Fibroblast of skin of right biceps (primary cell): ENCODE results near the gene ZNF578.
"Not testable (repeated sequence)": the region's sequence is repeated elsewhere in the genome, so short reads cannot be mapped to it uniquely, and the experiment has no call there.

Experiments used
- DNase-seq: peaks from one replicate; pipeline ENCODE4 v3.0.0-alpha.2; 2013

ZNF578 gene

DNA sequence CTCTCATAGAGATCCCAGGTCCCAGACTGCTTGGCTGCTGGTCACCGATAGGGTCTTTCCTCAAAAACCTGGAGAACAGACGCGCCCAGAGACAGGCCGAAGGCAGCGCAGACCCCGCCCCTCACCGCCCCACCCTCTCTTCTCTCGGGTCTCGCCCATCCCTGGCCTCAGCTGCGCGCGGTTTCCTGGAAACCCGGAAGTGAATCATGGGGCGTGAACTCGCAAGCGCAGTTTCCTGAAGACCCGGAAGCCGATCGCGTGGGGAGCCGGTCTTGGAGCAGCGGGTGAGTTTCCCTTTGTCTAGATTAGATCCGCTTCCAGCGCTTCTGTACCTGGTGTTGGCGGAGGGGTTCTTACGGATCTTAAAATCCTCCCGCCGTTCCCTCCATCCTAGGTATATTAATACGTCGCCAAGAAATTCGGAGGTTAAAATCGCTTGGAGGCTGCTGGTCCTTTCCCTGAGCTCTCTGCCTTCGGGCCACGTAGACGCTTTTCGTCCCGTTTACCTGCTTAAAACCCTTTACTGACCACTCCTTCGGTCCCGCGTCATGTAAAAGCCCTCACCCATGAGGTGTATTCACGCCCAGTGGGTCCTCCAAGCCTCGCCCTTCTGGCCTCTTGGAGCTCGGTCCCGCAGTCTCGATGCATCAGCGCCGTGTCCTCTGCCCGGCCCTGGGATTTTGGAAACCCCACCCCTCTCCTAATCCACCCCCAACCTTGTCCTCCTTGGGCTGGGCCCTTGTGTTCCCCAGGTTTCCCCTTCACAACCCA, at the start of gene ZNF578:
TSS of gene ZNF578 (plus strand) at position 230 of the 771 bp plus-strand sequence. CDS start 48,293 bp downstream, outside the sequence.
- peak; percentile 91 for DNase-seq

DNA sequence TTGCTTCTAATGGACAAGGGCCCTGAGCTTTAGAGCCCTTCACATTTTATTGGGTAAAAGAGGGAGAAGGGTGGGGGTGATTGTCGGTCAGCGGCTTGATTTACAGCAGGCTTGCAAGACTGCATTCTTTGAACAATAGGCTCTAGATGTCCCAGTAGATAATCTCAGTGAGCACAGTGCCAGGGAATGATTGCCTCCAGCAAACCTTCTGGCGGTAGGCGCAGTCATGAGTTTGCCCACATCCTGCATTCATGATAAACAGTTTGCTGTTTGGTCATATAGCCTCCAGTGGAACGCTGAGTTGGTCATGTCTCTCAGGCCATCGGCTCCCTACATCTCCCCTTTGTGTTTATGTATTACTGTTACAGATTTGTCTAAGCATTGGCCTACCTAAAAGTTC, 43.1 kb upstream of the ZNF578 start:
- DNase-seq: no peak

DNA sequence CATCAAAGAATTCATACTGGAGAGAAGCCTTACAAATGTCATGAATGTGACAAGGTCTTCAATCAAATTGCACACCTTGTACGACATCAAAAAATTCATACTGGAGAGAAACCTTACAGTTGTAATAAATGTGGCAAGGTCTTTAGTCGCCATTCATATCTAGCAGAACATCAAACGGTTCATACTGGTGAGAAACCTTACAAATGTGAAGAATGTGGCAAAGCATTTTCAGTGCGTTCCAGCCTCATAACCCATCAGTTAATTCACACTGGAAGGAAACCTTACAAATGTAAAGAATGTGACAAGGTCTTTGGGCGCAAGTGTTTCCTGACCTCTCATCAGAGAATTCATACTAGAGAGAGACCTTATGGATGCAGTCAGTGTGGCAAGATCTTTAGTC, 37.6 kb upstream of the ZNF578 start:
- DNase-seq: no peak

DNA sequence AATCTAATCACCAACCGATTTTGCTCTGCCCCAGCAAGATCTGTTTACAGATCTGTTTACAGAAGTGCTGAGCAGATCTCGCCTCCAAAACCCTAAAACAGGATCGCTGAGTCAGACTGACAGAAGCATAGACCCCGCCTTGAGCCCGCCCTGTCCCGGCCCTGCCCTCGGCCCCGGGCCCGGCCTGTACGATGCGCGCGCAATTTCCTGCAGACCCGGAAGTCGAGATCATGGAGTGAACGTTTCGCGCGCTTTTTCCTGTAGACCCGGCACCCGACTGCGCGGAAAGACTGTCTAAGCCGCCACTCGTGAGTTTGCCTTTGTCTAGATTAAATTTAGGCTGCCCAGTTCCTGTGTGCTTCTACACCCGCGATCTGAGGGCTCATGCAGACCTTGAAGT, 24.4 kb upstream of the ZNF578 start, which contains the start of gene ZNF534:
TSS of gene ZNF534 (plus strand) at position 212 of the 400 bp plus-strand sequence. CDS start 2,327 bp downstream, outside the sequence.
- no peak for DNase-seq

DNA sequence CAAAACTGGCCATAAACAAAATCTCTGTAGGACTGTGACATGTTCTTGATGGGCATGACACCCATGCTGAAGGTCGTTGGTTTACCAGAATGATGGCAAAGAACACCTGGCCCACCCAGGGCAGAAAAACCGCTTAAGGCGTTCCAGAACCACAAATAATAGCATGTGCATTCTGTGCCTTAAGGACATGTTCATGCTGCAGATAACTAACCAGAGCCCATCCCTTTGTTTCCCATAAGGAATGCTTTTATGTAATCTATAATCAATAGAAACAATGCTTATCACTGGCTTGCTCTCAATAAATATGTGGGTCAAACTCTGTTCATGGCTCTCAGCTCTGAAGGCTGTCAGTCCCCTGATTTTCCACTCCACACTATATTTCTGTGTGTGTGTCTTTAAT, 11.2 kb upstream of the ZNF578 start:
- no peak for DNase-seq

DNA sequence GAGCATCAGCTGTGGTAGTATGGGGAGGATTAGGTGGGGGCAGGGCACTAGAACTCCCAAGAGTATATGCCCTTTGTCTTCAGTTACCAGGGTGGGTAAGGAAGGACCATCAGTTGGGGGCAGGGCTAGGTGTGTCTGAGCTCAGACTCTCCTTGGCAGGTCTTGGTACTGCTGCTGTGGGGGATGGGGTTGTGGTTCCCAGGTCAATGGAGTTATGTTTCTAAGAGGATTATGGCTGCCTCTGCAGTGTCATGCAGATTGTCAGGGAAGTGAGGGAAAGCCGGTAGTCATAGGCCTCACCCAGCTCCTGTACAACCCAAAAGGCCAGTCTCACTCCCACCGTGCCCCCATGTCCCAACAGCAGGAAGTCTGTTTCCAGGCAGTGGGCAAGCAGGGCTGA, 8.8 kb upstream of the ZNF578 start:
- no peak for DNase-seq

DNA sequence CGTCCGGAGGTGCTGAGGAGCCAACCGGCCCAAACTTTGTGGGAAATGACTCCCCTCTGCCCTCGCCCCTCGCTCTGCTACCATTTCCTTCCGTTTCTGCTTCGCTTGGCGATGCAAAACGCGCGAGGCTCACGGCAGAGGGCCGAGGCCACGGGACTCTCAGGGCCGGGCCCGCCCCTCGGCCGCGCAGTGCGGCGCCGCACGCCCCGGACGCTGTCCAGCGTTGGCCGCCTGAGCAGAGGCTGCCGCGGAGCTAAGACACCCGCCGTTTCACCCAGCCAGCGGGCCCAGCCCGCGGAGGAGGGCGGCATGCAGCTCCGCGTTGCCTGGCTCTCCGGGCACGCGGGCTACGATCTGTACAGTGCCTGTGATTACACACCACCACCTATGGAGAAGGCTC, 2.1 kb upstream of the ZNF578 start:
- DNase-seq: no peak

DNA sequence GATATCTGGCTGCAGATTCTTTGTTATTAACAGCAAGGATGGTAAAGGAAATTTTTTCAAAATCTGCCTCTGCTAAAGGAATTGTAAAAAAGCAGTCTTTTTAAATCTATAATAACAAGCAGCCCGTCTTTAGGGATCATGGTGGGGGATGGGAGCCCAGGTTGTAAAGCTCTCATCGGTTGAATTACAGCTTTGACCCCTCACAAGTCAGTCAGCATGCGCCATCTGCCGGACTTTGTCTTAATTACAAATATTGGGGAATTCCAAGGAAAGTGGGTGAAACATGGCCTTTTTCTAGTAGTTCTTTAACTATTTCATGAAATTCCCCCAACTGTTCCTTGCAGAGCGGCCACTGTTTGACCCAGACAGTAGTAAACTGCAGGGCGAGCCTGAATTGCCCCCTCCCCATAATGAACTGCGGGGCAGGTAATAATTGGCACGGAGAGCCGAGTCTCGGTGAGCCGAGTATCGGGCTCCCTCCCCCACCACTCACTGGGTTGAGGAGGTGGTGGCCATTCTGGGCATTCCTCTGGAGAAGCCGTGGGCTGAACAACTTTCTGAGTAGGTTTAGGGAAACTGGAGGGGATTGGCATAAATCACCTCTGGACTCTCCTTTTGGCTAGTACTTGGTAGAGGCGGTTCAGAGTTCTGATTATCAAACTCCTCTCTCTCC, 11.6 kb downstream of the ZNF578 start:
- DNase-seq: no peak

DNA sequence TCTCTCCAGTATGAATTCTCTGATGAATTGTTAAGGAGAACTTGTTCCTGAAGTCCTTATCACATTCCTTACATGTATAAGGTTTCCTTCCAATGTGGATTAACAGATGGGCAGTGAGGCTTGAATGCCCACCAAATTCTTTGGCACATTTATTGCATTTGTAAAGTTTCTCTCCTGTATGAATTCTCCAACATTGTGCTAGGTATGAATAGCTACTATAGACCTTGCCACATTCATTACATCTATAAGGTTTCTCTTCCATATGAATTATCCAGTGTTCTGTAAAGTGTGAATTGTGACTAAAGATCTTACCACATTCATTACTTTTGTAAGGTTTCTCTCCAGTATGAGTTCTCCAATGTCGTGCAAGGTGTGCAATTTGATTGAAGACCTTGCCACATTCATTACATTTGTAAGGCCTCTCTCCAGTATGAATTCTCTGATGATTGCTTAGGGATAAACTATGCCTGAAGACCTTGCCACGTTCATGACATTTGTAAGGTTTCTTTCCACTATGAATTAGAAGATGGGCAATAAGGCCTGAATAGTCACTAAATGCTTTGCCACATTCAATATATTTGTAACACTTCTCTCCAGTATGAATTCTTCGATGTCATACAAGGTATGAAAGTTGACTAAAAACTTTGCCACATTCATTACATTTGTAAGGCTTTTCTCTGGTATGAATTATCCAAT, 20.4 kb downstream of the ZNF578 start:
- no peak for DNase-seq

DNA sequence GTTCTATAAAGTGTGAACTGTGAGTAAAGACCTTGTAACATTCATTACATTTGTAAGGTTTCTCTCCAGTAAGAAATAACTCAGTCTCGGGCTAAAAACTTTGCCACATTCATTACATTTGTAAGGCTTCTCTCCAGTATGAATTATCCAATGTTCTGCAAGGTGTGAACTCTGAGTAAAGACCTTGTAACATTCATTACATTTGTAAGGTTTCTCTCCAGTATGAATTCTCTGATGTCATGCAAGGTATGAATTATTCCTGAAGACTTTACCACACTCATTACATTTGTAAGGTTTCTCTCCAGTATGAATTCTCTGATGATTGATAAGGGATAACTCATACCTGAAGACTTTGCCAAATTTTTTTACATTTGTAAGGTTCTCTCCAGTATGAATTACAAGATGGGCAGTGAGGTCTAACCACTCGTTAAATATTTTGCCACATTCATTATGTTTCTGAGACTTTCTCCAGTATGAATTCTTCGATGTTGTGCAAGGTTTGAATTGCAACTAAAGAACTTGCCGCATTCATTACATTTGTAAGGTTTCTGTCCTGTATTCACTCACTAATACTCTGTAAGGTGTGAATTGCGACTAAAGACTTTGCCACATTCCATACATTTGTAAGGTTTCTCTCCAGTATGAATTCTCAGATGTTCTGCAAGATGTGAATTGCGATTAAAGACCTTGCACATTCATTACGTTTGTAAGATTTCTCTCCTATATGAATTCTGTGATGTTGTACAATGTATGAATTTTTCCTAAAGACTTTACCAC, 21.2 kb downstream of the ZNF578 start:
- DNase-seq: no peak

DNA sequence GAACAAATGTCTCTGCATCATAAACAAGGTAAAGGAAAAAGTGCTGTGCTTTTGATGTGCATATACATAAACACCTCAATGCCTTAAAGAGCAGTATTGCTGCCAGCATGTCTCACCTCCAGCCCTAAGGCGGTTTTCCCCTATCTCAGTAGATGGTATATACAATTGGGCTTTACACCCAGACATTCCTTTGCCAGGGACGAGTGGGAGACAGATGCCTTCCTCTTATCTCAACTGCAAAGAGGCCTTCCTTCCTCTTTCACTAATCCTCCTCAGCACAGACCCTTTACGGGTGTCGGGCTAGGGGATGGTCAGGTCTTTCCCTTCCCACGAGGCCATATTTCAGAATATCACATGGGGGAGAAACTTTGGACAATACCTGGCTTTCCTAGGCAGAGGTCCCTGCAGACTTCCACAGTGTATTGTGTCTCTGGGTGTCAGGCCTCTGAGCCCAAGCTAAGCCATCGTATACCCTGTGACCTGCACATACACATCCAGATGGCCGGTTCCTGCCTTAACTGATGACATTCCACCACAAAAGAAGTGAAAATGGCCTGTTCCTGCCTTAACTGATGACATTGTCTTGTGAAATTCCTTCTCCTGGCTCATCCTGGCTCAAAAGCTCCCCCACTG, 30.9 kb downstream of the ZNF578 start:
- DNase-seq: not testable (repeated sequence)

DNA sequence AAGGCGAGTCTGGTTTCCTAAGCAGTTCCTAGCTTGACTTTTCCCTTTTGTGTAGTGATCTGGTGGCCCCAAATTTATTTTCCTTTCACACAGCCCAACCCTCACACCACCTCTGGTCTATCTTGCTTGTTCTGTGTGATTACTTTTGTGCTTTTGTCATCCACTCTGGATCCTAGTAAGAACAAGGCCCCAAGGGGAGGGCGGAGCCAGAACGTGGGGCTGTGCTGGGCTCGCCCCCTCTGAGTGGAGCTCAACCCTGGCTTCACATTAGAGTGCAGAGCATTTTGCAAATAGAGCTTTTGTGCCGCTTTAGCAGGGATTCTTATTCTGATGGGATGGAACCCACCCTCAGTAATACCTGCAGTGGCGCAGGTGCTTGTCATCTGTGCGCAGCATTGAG, 31.7 kb downstream of the ZNF578 start:
- DNase-seq: not testable (repeated sequence)

DNA sequence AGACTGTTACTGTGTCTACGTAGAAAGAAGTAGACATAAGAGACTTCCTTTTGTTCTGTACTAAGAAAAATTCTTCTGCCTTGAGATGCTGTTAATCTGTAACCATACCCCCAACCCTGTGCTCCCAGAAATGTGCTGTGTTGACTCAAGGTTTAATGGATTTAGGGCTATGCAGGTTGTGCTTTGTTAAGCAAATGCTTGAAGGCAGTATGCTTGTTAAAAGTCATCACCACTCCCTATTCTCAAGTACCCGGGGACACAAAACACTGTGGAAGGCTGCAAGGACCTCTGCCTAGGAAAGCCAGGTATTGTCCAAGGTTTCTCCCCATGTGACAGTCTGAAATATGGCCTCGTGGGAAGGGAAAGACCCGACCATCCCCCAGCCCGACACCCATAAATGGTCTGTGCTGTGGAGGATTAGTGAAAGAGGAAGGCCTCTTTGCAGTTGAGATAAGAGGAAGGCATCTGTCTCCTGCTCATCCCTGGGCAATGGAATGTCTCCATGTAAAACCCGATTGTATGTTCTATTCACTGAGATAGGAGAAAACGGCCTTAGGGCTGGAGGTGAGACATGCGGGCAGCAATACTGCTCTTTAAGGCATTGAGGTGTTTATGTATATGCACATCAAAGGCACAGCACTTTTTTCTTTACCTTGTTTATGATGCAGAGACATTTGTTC, 32.3 kb downstream of the ZNF578 start:
- not testable (repeated sequence) for DNase-seq

DNA sequence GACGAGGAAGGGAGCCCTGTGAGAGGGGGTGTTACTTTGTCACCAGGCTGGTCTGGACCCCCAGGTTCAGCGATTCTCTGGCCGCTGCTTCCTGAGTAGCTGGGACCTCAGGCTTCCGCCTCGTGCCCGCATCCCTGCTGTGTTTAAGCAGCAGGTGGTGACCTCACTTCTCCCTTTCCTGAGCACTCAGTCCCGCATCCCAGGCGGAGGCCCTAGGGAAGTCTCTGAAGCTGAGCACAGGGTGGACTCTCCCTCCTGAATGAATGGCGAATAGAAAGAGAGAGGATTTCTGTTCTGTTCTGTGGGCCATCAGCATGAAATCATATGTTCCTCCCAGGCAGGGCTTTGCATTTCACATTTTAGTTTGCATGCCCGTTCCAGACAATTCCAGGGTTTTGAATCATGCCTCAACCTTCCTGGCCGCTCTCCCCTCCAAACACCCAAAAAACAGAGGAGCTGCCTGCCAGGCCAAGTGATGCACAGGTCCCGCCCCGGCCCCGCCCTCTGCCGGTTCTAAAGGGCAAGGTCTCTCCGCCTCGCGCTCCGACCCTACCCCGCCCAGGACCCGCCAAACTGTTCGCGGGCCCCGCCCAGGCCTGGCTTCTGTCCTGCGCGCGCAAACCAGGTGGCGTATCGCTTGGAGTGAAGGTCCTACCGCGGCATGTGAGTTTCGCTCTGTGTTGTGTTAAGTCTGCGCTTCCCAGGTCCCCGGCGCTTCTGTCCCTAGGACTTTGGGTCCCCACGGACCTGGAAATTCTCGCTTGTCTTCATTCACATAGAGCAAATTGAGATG, 39.0 kb downstream of the ZNF578 start:
- DNase-seq: peak; percentile 1

DNA sequence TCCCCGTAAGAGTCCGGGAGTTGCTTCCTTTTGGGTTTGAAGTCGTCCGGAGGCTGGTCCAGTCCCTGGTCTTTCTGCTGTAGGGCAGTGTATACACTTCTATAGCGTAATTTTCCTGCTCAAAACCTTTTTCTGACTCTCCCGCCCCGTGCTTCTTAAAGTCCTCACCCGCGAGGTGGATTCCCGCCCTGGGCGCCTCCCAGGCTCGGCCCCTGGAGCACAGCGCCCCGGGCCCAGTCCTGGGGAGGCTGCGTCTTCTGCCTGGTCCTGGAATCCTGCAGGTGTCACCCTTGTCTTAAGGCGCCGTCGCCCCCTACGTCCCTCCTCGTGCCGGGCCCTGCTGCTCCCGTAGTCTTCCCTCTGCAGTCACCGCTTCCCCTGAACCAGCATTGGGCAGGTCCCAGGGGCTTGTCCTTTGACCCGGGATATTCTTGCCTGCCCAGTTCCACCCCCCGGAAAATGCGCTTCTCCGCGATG, 39.7 kb downstream of the ZNF578 start:
- DNase-seq: no peak

DNA sequence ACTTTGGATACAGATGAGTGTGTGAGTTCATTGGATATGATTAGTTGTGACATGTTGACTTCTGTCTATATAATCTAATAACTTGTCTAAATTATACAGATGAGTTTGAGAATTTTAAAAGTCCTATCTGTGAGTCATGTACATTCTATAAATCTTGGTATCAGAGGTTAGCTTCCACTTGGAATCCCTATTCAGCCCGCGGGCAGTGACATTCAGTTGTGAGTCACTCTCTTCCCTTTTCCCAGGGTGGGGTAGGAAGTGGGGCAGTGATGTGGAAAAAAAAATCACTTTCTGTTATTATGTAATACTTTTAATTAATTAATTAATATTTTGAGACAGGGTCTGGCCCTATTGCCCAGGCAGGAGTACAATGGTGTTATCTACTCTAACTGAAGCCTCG, 41.2 kb downstream of the ZNF578 start:
- DNase-seq: no peak

DNA sequence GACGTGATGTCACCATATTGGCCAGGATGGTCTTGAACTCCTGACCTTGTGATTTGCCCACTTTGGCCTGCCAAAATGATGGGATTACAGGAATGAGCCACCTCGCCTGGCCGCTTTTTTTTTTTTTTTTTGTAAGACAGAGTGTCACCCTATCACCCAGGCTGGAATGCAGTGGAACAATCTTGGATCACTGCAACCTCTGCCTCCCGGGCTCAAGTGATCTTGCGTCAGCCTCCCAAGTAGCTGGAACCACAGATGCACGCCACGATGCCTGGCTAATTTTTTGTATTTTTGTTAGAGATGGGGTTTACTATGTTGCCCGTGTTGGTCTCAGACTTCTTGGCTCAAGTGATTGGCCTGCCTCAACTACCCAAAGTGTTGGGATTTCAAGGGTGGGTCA, 45.2 kb downstream of the ZNF578 start:
- DNase-seq: no peak

DNA sequence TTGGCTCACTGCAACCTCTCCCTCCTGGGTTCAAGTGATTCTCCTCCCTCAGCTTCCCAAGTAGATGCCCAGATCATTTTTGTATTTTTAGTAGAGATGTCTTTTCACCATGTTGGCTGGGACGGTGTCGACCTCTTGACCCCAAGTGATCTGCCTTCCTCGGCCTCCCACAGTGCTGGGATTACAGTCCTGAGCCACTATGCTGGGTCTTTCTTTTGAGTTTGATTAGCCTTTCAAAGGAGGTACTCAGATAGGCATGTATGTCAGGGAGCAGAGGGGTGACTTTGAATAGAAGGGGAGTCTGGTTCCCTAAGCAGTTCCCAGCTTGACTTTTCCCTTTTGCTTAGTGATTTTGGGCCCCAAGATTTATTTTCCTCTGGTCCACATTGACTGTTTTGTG, 47.1 kb downstream of the ZNF578 start:
- not testable (repeated sequence) for DNase-seq

DNA sequence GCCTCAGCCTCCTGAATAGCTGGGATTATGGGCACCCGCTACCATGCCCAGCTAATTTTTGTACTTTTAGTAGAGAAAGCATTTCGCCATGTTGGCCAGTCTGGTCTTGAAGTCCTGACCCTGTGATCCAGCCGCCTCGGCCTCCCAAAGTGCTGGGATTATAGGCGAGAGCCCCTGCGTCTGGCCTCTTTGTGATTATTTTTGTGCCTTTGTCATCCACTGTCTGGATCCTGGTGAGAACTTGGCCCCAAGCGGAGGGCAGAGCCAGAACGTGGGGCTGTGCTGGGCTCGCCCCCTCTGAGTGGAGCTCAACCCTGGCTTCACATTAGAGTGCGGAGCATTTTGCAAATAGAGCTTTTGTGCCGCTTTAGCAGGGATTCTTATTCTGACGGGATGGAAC, 47.6 kb downstream of the ZNF578 start:
- not testable (repeated sequence) for DNase-seq

DNA sequence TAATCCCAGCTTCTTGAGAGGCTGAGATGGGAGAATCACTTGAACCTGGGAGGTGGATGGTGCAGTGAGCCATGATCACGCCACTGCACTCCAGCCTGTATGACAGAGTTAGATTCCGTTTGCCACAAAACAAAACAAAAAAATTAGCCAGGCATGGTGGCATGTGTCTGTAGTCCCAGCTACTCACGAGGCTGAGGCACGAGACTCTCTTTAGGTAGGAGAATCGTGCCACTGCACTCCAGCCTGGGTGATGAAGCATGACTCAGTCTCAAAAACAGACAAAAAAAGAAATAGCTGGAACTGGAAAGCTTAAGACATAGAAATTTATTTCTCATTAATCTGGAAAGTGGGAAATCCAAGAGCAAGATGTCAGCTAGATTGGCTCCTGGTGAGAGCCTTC, 53.9 kb downstream of the ZNF578 start:
- DNase-seq: no peak

DNA sequence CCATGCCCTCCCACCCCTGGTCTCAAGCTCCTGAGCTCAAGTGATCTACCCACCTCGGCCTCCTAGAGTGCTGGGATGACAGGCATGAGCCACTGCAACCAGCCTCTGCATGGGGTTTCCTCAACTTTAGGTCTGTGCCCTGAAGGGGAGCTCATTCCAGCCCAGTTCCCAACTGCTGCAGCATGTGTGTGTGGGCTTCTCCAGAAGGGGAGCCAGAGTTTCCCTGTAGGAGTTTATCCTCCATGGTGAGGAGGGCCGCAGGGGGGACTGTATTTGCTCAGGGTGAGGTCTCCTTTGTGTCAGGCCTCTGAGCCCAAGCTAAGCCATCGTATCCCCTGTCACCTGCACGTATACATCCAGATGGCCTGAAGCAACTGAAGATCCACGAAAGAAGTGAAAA, 62.8 kb downstream of the ZNF578 start:
- no peak for DNase-seq
